Spleen (tissue), 7 donors: ENCODE measurements around the gene USPL1.

ENCODE experiments used
- POLR2A ChIP-seq, 3 donors: fragments of 450-650 bp; IDR thresholded peaks; one replicate each; pipeline ENCODE4 v1.5.1; 2017; ENCODE audit warnings: antibody characterized with exemption in 3 of 3, mild to moderate bottlenecking in 1 of 3
- TF ChIP-seq, protein P1 (sequence below), 11 experiments: fragments of 200-600 bp in 7 of 11; fragments of 450-650 bp in 4 of 11; sonication (generic) in 4 of 11; IDR thresholded peaks in 8 of 11; conservative IDR thresholded peaks in 3 of 11; 1 replicate in 7 of 11; 2 replicates in 4 of 11; pipeline versions ENCODE4 v1.4.0 to v1.8.0; 2016 to 2021; ENCODE audit warnings: antibody characterized with exemption in 11 of 11, inconsistent platforms in 4 of 11, mild to moderate bottlenecking in 1 of 11
- donor health status: DM: no; HTN: no; CAD: no; lungs with moderate emphysema.
- donor health status: DM: no; HTN: no; CAD: no.
- donor health status: DM: no; HTN: no; CAD: no.

GRCh38 chr13:30685987-30686386 lies 68.3 kb downstream of the USPL1 start:
- TF ChIP-seq, protein P1, sequence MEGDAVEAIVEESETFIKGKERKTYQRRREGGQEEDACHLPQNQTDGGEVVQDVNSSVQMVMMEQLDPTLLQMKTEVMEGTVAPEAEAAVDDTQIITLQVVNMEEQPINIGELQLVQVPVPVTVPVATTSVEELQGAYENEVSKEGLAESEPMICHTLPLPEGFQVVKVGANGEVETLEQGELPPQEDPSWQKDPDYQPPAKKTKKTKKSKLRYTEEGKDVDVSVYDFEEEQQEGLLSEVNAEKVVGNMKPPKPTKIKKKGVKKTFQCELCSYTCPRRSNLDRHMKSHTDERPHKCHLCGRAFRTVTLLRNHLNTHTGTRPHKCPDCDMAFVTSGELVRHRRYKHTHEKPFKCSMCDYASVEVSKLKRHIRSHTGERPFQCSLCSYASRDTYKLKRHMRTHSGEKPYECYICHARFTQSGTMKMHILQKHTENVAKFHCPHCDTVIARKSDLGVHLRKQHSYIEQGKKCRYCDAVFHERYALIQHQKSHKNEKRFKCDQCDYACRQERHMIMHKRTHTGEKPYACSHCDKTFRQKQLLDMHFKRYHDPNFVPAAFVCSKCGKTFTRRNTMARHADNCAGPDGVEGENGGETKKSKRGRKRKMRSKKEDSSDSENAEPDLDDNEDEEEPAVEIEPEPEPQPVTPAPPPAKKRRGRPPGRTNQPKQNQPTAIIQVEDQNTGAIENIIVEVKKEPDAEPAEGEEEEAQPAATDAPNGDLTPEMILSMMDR (IDR thresholded peaks at IDR 0.05 in 8 of 11, conservative IDR thresholded peaks at IDR 0.05 in 3 of 11), result no peak
- no peak for TF ChIP-seq POLR2A (IDR thresholded peaks at IDR 0.05)
